Activated CD8-positive, alpha-beta memory T cell treated with anti-CD3 and anti-CD28 coated beads, Interleukin-2, amount 50 U/mL, for 1 hour (primary cell): ENCODE data around the gene ELF2.
"Not testable (repeated sequence)": the region's sequence is repeated elsewhere in the genome, so short reads cannot be mapped to it uniquely, and the experiment has no call there.

ENCODE experiments used
- DNase-seq: peaks from one replicate; pipeline ENCODE4 v3.0.0-alpha.2; 2020; ENCODE audit errors: extremely low read depth

Gene ELF2

GRCh38 chr4:139078926-139079325, 98.1 kb downstream of the ELF2 start:
- no peak for DNase-seq

- no peak for DNase-seq
Measured at GRCh38 chr4:139077567-139078355, 99.3 kb downstream of the ELF2 start.

- DNase-seq = no peak
Measured at GRCh38 chr4:139076016-139076744, 100.8 kb downstream of the ELF2 start.

- DNase-seq = no peak
Measured at GRCh38 chr4:139060591-139060990, 116.4 kb downstream of the ELF2 start.

GRCh38 chr4:139059026-139059425, 118.0 kb downstream of the ELF2 start:
- not testable (repeated sequence) for DNase-seq

- no peak for DNase-seq
Measured at GRCh38 chr4:139054791-139055505, 122.1 kb downstream of the ELF2 start.

- DNase-seq = no peak
Measured at GRCh38 chr4:139053909-139054308, 123.1 kb downstream of the ELF2 start.

- no peak for DNase-seq
Measured at GRCh38 chr4:139050446-139050845, 126.6 kb downstream of the ELF2 start.

- no peak for DNase-seq
Measured at GRCh38 chr4:139048026-139048425, 129.0 kb downstream of the ELF2 start.

- DNase-seq = no peak
Measured at GRCh38 chr4:139044291-139044690, 132.7 kb downstream of the ELF2 start.

GRCh38 chr4:139042981-139043460, 134.0 kb downstream of the ELF2 start:
- no peak for DNase-seq

GRCh38 chr4:139038874-139039443, 138.1 kb downstream of the ELF2 start:
- DNase-seq = no peak

GRCh38 chr4:139036885-139037284, 140.1 kb downstream of the ELF2 start:
- DNase-seq = no peak

GRCh38 chr4:139035650-139036049, 141.4 kb downstream of the ELF2 start:
- no peak for DNase-seq

GRCh38 chr4:139030614-139031235, 146.3 kb downstream of the ELF2 start:
- peak; percentile 45 for DNase-seq

- DNase-seq = not testable (repeated sequence)
Measured at GRCh38 chr4:139029866-139030363, 147.1 kb downstream of the ELF2 start.

GRCh38 chr4:139028191-139028661, 148.8 kb downstream of the ELF2 start:
- DNase-seq = no peak

- DNase-seq = no peak
Measured at GRCh38 chr4:139027776-139028175, 149.2 kb downstream of the ELF2 start.

GRCh38 chr4:139025841-139026240, 151.2 kb downstream of the ELF2 start:
- no peak for DNase-seq

GRCh38 chr4:139024686-139025085, 152.3 kb downstream of the ELF2 start:
- DNase-seq = no peak

GRCh38 chr4:139022835-139023234, 154.2 kb downstream of the ELF2 start:
- DNase-seq = no peak
